RWPE2 (cell line): ENCODE results near the gene CCDC57.

Source experiments
- ATAC-seq: fragments of 200-7000 bp; cut with Tn5 transposase; 3 replicates; pipeline ENCODE4 v1.9.1; 2021; ENCODE audit warnings: low read depth
- DNase-seq: peaks from one replicate; pipeline ENCODE4 v3.0.0-alpha.2; 2020; ENCODE audit warnings: low spot score
- H3K27ac ChIP-seq: fragments of 450-650 bp; 2 replicates; pipeline ENCODE4 v1.5.1; 2017; ENCODE audit warnings: mild to moderate bottlenecking; ENCODE audit not compliant: poor library complexity, severe bottlenecking
- H3K27me3 ChIP-seq: fragments of 250-450 bp; sonication (Bioruptor Pico); 2 replicates; pipeline ENCODE4 v1.5.1; 2021; ENCODE audit warnings: mild to moderate bottlenecking, moderate library complexity; ENCODE audit not compliant: insufficient read depth, poor library complexity, severe bottlenecking
- H3K36me3 ChIP-seq: fragments of 250-450 bp; sonication (Bioruptor Pico); 2 replicates; pipeline ENCODE4 v1.5.1; 2020; ENCODE audit warnings: low read depth, mild to moderate bottlenecking, moderate library complexity
- H3K4me1 ChIP-seq: fragments of 250-450 bp; sonication (Bioruptor Pico); 2 replicates; pipeline ENCODE4 v1.5.1; 2021; ENCODE audit warnings: mild to moderate bottlenecking, moderate library complexity; ENCODE audit not compliant: insufficient read depth, poor library complexity, severe bottlenecking
- H3K4me3 ChIP-seq: fragments of 250-450 bp; sonication (Bioruptor Pico); 2 replicates; pipeline ENCODE4 v1.5.1; 2021; ENCODE audit warnings: mild to moderate bottlenecking, moderate library complexity; ENCODE audit not compliant: severe bottlenecking
- H3K9me3 ChIP-seq: fragments of 250-450 bp; sonication (Bioruptor Pico); 2 replicates; pipeline ENCODE4 v1.5.1; 2021; ENCODE audit warnings: mild to moderate bottlenecking, moderate library complexity; ENCODE audit not compliant: severe bottlenecking
- TF ChIP-seq, protein P1 (sequence below): fragments of 450-650 bp; IDR thresholded peaks from one replicate; pipeline ENCODE4 v1.5.1; 2017; ENCODE audit warnings: mild to moderate bottlenecking, moderate library complexity; ENCODE audit not compliant: poor library complexity, severe bottlenecking

CCDC57 gene

DNA sequence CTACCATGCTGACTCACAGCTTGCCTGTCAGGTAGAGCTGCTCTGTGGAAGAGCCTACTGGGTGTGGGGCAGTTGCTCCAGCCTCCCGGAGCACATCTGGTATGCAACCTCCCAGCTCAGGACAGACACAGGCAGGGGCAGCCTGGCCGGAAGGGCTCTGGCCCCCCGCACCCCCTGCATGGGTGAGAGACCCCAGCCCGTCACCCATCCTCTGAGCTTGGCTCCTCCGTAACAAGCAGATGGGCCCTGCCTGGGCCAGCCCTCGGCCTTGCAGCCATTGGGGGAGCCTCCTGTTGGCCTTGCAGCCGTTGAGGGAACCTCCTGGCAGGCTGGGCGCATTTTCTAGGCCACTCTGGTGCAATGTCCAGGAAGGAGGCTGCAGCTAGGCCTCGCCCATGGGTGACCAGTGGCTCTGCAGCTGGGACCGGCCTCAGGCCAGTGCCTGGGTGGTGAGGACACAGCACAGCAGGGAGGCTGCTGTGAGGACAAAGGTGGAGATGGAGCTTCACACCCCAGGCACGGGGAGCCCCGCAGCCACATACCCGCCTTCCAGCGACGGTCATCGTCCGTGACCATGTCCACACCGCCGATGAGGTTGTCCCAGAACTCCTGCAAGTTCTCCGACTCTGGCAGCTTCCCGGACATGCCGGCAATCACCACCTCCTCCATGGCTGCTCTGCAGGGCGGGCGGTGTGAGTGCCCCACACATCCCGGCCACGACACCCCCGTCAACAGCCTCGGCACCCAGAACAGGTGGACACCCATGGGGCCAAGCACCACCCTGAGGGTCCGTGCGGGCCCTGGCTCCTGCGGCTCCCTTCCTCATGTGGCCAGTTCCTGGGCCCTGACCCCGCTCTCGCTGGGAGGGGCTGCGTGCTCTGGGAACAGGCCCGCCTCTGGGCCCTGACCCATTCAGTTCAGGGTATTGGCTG lies 116.6 kb downstream of the CCDC57 start:
- ATAC-seq (peak; percentile 22), DNase-seq (no peak)
- H3K27me3 ChIP-seq: no peaks in the 10 kb centered on the region
- no peaks in the 10 kb centered on the region for H3K9me3 ChIP-seq
- TF ChIP-seq, protein P1, sequence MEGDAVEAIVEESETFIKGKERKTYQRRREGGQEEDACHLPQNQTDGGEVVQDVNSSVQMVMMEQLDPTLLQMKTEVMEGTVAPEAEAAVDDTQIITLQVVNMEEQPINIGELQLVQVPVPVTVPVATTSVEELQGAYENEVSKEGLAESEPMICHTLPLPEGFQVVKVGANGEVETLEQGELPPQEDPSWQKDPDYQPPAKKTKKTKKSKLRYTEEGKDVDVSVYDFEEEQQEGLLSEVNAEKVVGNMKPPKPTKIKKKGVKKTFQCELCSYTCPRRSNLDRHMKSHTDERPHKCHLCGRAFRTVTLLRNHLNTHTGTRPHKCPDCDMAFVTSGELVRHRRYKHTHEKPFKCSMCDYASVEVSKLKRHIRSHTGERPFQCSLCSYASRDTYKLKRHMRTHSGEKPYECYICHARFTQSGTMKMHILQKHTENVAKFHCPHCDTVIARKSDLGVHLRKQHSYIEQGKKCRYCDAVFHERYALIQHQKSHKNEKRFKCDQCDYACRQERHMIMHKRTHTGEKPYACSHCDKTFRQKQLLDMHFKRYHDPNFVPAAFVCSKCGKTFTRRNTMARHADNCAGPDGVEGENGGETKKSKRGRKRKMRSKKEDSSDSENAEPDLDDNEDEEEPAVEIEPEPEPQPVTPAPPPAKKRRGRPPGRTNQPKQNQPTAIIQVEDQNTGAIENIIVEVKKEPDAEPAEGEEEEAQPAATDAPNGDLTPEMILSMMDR: no peak
- peak overlapping the region; percentile 98 for H3K4me3 ChIP-seq
- H3K27ac ChIP-seq: peak overlapping the region; percentile 84
- peaks cover 12% of the 10 kb centered on the region for H3K4me1 ChIP-seq
- H3K36me3 ChIP-seq: peaks cover 61% of the 10 kb centered on the region

DNA sequence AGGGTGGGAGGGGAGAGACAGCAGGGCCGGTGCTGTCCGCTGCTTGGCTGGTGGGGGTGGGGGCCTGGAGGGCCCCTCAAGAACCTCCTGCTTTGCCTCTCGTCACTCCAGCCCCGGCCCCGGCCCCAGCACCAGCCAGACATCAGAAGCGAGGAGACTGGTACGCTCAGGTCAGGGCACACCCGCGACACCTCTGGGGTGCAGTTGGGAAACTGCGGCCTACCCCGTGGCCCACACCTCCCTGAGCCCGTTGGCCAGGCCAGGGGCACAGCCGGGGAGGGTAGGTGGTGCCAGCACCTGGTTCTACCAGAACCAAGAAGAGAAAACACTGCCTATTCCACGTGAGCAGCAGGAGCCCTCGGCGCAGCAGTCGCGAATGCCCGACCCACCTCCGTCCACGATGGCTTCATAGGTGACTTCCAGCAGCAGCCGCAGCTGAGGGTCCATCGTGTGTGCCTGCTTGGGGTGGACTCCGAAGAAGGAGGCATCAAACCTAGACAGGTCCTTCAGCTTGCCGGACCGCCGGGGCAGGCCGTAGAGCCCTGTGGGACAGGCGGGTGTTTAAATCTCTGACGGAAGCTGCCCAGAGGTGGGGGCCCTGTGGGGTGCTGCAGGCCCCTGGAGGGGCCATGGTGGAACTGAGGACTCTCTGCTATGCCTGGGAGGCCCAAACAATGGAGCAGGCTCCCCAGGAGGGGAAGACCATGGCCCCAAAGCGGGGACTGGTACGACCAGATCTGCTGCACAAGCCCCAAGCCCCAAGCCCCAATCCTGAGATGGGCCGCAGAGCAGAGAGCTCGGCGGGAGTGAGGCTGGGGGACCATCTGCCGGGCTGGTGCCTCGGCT lies 117.5 kb downstream of the CCDC57 start:
- no peak for ATAC-seq
- peaks cover 10% of the 10 kb centered on the region for H3K4me1 ChIP-seq
- H3K27me3 ChIP-seq: no peaks in the 10 kb centered on the region
- peak overlapping the region; percentile 84 for H3K27ac ChIP-seq
- TF ChIP-seq, protein P1: no peak
- peaks cover 70% of the 10 kb centered on the region for H3K36me3 ChIP-seq
- H3K4me3 ChIP-seq: peak overlapping the region; percentile 98
- no peaks in the 10 kb centered on the region for H3K9me3 ChIP-seq
- no peak for DNase-seq

DNA sequence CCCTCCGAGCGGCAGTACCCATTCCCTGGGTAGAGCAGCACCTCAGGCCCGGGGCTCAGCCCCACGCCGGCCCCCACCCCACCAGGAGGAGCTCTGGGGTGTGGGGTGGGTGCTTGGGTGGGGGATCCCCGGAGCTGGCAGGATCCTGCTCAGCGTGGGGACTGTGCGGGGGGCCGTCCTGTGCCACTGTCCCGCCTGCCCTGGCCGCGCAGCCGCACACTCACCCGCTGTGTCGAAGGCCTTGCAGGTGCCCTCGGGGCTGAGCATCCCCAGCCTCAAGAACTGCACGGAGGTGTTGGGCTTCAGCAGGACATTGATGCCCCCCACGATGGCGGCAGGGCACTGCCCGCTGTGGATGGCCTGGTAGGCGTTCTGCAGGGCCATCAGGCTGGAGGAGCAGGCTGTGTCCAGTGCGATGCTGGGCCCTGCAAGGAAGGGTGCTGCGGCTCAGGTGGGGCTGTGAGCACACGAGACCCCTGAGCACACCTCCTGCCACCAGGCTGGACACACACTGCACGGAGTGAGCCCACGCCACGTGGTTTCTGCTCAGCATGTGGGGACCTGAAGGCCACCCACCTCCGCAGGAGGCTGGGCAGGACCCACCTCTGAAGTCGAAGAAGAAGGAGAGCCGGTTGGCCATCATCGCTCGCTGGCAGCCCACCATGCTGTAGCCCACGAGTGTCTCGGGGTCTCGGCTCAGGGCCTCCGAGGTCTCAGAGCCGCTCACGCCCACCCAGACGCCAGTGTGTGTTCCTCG lies 119.5 kb downstream of the CCDC57 start:
- TF ChIP-seq, protein P1: no peak
- peaks cover 90% of the 10 kb centered on the region for H3K36me3 ChIP-seq
- H3K27me3 ChIP-seq: no peaks in the 10 kb centered on the region
- no peak for DNase-seq
- no peaks in the 10 kb centered on the region for H3K9me3 ChIP-seq
- no peak overlapping the region for H3K27ac ChIP-seq
- no peak overlapping the region for H3K4me3 ChIP-seq
- no peaks in the 10 kb centered on the region for H3K4me1 ChIP-seq
- ATAC-seq: no peak

DNA sequence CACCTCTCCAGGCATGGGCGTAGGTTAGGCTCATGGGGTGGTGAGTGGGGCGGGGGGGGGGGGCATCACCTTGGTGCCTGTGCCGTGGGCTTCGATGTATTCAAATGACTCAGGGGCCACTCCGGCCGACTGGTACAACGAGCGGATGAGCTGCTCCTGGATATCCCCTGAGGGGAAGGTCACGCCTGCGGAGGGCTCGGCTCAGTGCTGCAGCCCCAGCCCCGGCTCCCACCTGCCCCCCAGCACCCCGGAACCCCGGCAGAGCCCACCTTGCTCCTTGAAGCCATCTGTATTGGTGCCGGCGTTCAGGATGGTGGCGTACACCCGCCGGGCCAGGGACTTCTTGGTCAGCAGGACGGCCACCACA lies 120.0 kb downstream of the CCDC57 start:
- TF ChIP-seq, protein P1: no peak
- no peak overlapping the region for H3K4me3 ChIP-seq
- H3K27ac ChIP-seq: no peak overlapping the region
- H3K36me3 ChIP-seq: peaks cover 96% of the 10 kb centered on the region
- H3K4me1 ChIP-seq: no peaks in the 10 kb centered on the region
- H3K9me3 ChIP-seq: no peaks in the 10 kb centered on the region
- DNase-seq (no peak), ATAC-seq (no peak)
- H3K27me3 ChIP-seq: no peaks in the 10 kb centered on the region
